ENCODE data around the gene RLBP1. TPM values are rescaled to one million over a fixed set of nuclear protein-coding genes. Genes with fewer than 3 reads are reported as not detected.
A peak's percentile ranks its signal among the peaks of the same experiment; 100 is the strongest.

The RLBP1 gene
- total and polyA plus RNA-seq, 9 of the 15 experiments (the other 6 are each of a cell fraction or from before 2014, with no cell fraction given), result 0.05 TPM; not detected in 8

GRCh38 chr15:89243691-89244573, 22.6 kb upstream of the RLBP1 start, which contains the start of gene FANCI (continued):
- TF ChIP-seq VEZF1 (CRISPR knock-in tag; IDR thresholded peaks at IDR 0.05) (peak; percentile 79), E2F3 (CRISPR knock-in tag; IDR thresholded peaks at IDR 0.05) (0 out of 2 replicates have a peak, but pooled peaks have one; percentile 51), ATF4 (CRISPR knock-in tag; IDR thresholded peaks at IDR 0.05) (no peak), SNRNP70 (optimal IDR thresholded peaks at IDR 0.05; ENCODE audit: low read depth, low read length) (no peak), SAFB (IDR thresholded peaks at IDR 0.05; ENCODE audit: borderline replicate concordance, low read depth, low read length) (no peak), ZNF398 (CRISPR knock-in tag; IDR thresholded peaks at IDR 0.05) (no peak), E2F6 (IDR thresholded peaks at IDR 0.05; ENCODE audit: borderline replicate concordance in 1 of 2, extremely low read depth in 1 of 2, insufficient read depth in 1 of 2, insufficient read length in 1 of 2, low read depth in 1 of 2, low read length in 1 of 2, poor library complexity in 1 of 2, severe bottlenecking in 1 of 2) (peak; percentile 94 to 96), FOS (IDR thresholded peaks at IDR 0.05; ENCODE audit: extremely low read depth, insufficient read length) (no peak), YY1 (IDR thresholded peaks at IDR 0.05; ENCODE audit: borderline replicate concordance in 1 of 3, control insufficient read depth in 1 of 3, extremely low read depth in 1 of 3, insufficient read depth in 3 of 3, insufficient read length in 1 of 3, insufficient replicate concordance in 2 of 3, low read depth in 1 of 3, low read length in 2 of 3) (peak in 2 of 3 experiments; percentile 41 to 74), MED1 (CRISPR knock-in tag; IDR thresholded peaks at IDR 0.05; ENCODE audit: borderline replicate concordance) (no peak), SMARCA5 (IDR thresholded peaks at IDR 0.05) (no peak), LEF1 (IDR thresholded peaks at IDR 0.05) (0 out of 2 replicates have a peak, but pooled peaks have one; percentile 9), PRPF4 (IDR thresholded peaks at IDR 0.05; ENCODE audit: insufficient read depth, low read depth, low read length, poor library complexity, severe bottlenecking) (peak; percentile 35), NFYB (IDR thresholded peaks at IDR 0.05; ENCODE audit: extremely low read depth, insufficient read length) (no peak), ESRRA (IDR thresholded peaks at IDR 0.05; ENCODE audit: borderline replicate concordance, low read depth) (peak; percentile 58; the same call in 1 of the 2 replicates), TCF7 (IDR thresholded peaks at IDR 0.05; ENCODE audit: borderline replicate concordance) (no peak), GTF2F1 (IDR thresholded peaks at IDR 0.05; ENCODE audit: low read depth, low read length) (no peak; the same call in 1 of the 2 replicates), TBL1XR1 (IDR thresholded peaks at IDR 0.05; ENCODE audit: low read length in 2 of 2) (peak in 1 of 2 experiments; percentile 27; a peak in 1 of 4 replicates), ZNF134 (CRISPR knock-in tag; conservative IDR thresholded peaks at IDR 0.05) (no peak), NR2C1 (IDR thresholded peaks at IDR 0.05) (no peak), NR2C1 (tag; IDR thresholded peaks at IDR 0.05) (no peak)

All from K562 (cell line).